ENCODE data around the gene CEPT1. TPM values are rescaled to one million over a fixed set of nuclear protein-coding genes. Genes with fewer than 3 reads are reported as not detected.
A peak's percentile ranks its signal among the peaks of the same experiment; 100 is the strongest.

The CEPT1 gene
- total RNA-seq, 1 experiment from 2014 or later: 29.3 TPM

GRCh38 chr1:111192658-111193519, 52.9 kb downstream of the CEPT1 start:
- Mint-ChIP-seq H3K27ac (peak overlapping the region; percentile 82), H3K4me1 (peaks cover 12% of the 10 kb centered on the region), H3K9me3 (no peaks in the 10 kb centered on the region), H3K4me3 (no peak overlapping the region), H3K36me3 (peaks cover 4% of the 10 kb centered on the region), H3K27me3 (ENCODE audit: low read depth) (no peaks in the 10 kb centered on the region; the same call in 1 of the 2 replicates)
- no peak for TF ChIP-seq ZNF232 (CRISPR knock-in tag; IDR thresholded peaks at IDR 0.05)
- no peak for TF ChIP-seq E2F5 (CRISPR knock-in tag; IDR thresholded peaks at IDR 0.05)
- TF ChIP-seq CBFB (CRISPR knock-in tag; IDR thresholded peaks at IDR 0.05; ENCODE audit: low read depth): no peak
- TF ChIP-seq TEAD1 (CRISPR knock-in tag; IDR thresholded peaks at IDR 0.05): no peak
- TF ChIP-seq ELF4 (CRISPR knock-in tag; IDR thresholded peaks at IDR 0.05; ENCODE audit: low read depth): no peak
- no peak for TF ChIP-seq USF2 (CRISPR knock-in tag; IDR thresholded peaks at IDR 0.05)
- TF ChIP-seq IRF1 (CRISPR knock-in tag; IDR thresholded peaks at IDR 0.05): no peak
- no peak for TF ChIP-seq NR3C1 (CRISPR knock-in tag; conservative IDR thresholded peaks at IDR 0.05; ENCODE audit: low read depth)
- TF ChIP-seq TEAD4 (CRISPR knock-in tag; IDR thresholded peaks at IDR 0.05): no peak
- no peak for TF ChIP-seq ZNF281 (CRISPR knock-in tag; IDR thresholded peaks at IDR 0.05)
- TF ChIP-seq FOXP1 (CRISPR knock-in tag; IDR thresholded peaks at IDR 0.05; ENCODE audit: borderline replicate concordance): no peak
- no peak for TF ChIP-seq MYBL2 (CRISPR knock-in tag; IDR thresholded peaks at IDR 0.05)
- TF ChIP-seq ARID4B (CRISPR knock-in tag; IDR thresholded peaks at IDR 0.05; ENCODE audit: borderline replicate concordance): no peak
- TF ChIP-seq AR (CRISPR knock-in tag; IDR thresholded peaks at IDR 0.05): no peak
- TF ChIP-seq RORB (CRISPR knock-in tag; IDR thresholded peaks at IDR 0.05): no peak
- TF ChIP-seq PREB (CRISPR knock-in tag; IDR thresholded peaks at IDR 0.05; ENCODE audit: borderline replicate concordance): no peak
- no peak for TF ChIP-seq ATF3 (CRISPR knock-in tag; conservative IDR thresholded peaks at IDR 0.05)
- TF ChIP-seq CTCF (IDR thresholded peaks at IDR 0.05): no peak
- DNase-seq (ENCODE audit: low spot score): no peak
- CTCF ChIA-PET: no interaction called here
- no peak for ATAC-seq
- POLR2A ChIA-PET: no interaction called here
